Nephron (organoid): ENCODE measurements around the gene SOD3.

ENCODE experiments used
- H3K27ac Mint-ChIP-seq, 3 experiments: 2 replicates each; pipeline ENCODE4 v1.8.0; 2020; ENCODE audit warnings: mixed read lengths in 3 of 3, mild to moderate bottlenecking in 2 of 3, moderate library complexity in 1 of 3
- H3K27me3 Mint-ChIP-seq: 2 replicates; pipeline ENCODE4 v1.8.0; 2021; ENCODE audit warnings: low read depth, mild to moderate bottlenecking, moderate library complexity, mixed read lengths
- H3K36me3 Mint-ChIP-seq: 2 replicates; pipeline ENCODE4 v1.8.0; 2020; ENCODE audit warnings: low read depth, mixed read lengths
- H3K4me1 Mint-ChIP-seq: 2 replicates; pipeline ENCODE4 v1.8.0; 2020; ENCODE audit warnings: mixed read lengths
- H3K4me3 Mint-ChIP-seq, 3 experiments: 2 replicates each; pipeline ENCODE4 v1.8.0; 2020; ENCODE audit warnings: mild to moderate bottlenecking in 3 of 3, mixed read lengths in 3 of 3, moderate library complexity in 2 of 3
- H3K9me3 Mint-ChIP-seq: 2 replicates; pipeline ENCODE4 v1.8.0; 2020; ENCODE audit warnings: mixed read lengths
- CTCF ChIP-seq, 3 experiments: fragments of 200-600 bp; sonication (generic); IDR thresholded peaks; one replicate each; pipeline ENCODE4 v1.5.0; 2021; ENCODE audit warnings: antibody characterized with exemption in 3 of 3; ENCODE audit not compliant: unreplicated experiment in 3 of 3

SOD3 gene

GRCh38 chr4:24795666-24796381 is 451 bp downstream of the SOD3 start:
- peak overlapping the region; percentile 53 to 92 (median 91) for H3K27ac Mint-ChIP-seq
- TF ChIP-seq CTCF (IDR thresholded peaks at IDR 0.05; ENCODE audit: unreplicated experiment in 3 of 3), result no peak
- no peaks in the 10 kb centered on the region for H3K9me3 Mint-ChIP-seq

GRCh38 chr4:24796620-24797019 is 1.2 kb downstream of the SOD3 start:
- H3K4me3 Mint-ChIP-seq, result no peak overlapping the region
- peaks cover 38% of the 10 kb centered on the region for H3K4me1 Mint-ChIP-seq
- H3K27me3 Mint-ChIP-seq, result peaks cover 49% of the 10 kb centered on the region
- TF ChIP-seq CTCF (IDR thresholded peaks at IDR 0.05; ENCODE audit: unreplicated experiment in 3 of 3), result no peak
- no peaks in the 10 kb centered on the region for H3K9me3 Mint-ChIP-seq
- H3K36me3 Mint-ChIP-seq, result no peaks in the 10 kb centered on the region
- no peak overlapping the region for H3K27ac Mint-ChIP-seq

More at GRCh38 chr4:24795666-24796381, 451 bp downstream of the SOD3 start:
- Mint-ChIP-seq H3K4me3 (peak overlapping the region; percentile 66 to 82 (median 77)), H3K27me3 (peaks cover 41% of the 10 kb centered on the region), H3K4me1 (peaks cover 30% of the 10 kb centered on the region), H3K36me3 (no peaks in the 10 kb centered on the region)

- no peak for TF ChIP-seq CTCF (IDR thresholded peaks at IDR 0.05; ENCODE audit: unreplicated experiment in 3 of 3)
- H3K27me3 Mint-ChIP-seq, result peaks cover 56% of the 10 kb centered on the region
- H3K9me3 Mint-ChIP-seq, result no peaks in the 10 kb centered on the region
- peaks cover 50% of the 10 kb centered on the region for H3K4me1 Mint-ChIP-seq
- no peaks in the 10 kb centered on the region for H3K36me3 Mint-ChIP-seq
- H3K4me3 Mint-ChIP-seq, result peak overlapping the region in 1 of 3 experiments; percentile 12
- H3K27ac Mint-ChIP-seq, result no peak overlapping the region
Measured at GRCh38 chr4:24798036-24798610, 2.8 kb downstream of the SOD3 start.

GRCh38 chr4:24799196-24799543 is 3.8 kb downstream of the SOD3 start:
- Mint-ChIP-seq H3K4me1 (peaks cover 52% of the 10 kb centered on the region), H3K27ac (no peak overlapping the region), H3K27me3 (peaks cover 63% of the 10 kb centered on the region), H3K36me3 (no peaks in the 10 kb centered on the region), H3K4me3 (peak overlapping the region in 2 of 3 experiments; percentile 33 to 54), H3K9me3 (no peaks in the 10 kb centered on the region)
- no peak for TF ChIP-seq CTCF (IDR thresholded peaks at IDR 0.05; ENCODE audit: unreplicated experiment in 3 of 3)

- Mint-ChIP-seq H3K27ac (no peak overlapping the region), H3K9me3 (no peaks in the 10 kb centered on the region), H3K27me3 (peaks cover 63% of the 10 kb centered on the region), H3K4me1 (peaks cover 47% of the 10 kb centered on the region), H3K4me3 (peak overlapping the region; percentile 77 to 81 (median 77)), H3K36me3 (no peaks in the 10 kb centered on the region)
- TF ChIP-seq CTCF (IDR thresholded peaks at IDR 0.05; ENCODE audit: unreplicated experiment in 3 of 3), result no peak
Measured at GRCh38 chr4:24799544-24800324, 4.4 kb downstream of the SOD3 start.
